Putamen (tissue), 1 donor: ENCODE data around the gene FAM83C.

ENCODE experiments used
- DNase-seq: peaks from one replicate; pipeline ENCODE4 v3.0.0-alpha.2; 2016; ENCODE audit warnings: low spot score

FAM83C gene

DNA sequence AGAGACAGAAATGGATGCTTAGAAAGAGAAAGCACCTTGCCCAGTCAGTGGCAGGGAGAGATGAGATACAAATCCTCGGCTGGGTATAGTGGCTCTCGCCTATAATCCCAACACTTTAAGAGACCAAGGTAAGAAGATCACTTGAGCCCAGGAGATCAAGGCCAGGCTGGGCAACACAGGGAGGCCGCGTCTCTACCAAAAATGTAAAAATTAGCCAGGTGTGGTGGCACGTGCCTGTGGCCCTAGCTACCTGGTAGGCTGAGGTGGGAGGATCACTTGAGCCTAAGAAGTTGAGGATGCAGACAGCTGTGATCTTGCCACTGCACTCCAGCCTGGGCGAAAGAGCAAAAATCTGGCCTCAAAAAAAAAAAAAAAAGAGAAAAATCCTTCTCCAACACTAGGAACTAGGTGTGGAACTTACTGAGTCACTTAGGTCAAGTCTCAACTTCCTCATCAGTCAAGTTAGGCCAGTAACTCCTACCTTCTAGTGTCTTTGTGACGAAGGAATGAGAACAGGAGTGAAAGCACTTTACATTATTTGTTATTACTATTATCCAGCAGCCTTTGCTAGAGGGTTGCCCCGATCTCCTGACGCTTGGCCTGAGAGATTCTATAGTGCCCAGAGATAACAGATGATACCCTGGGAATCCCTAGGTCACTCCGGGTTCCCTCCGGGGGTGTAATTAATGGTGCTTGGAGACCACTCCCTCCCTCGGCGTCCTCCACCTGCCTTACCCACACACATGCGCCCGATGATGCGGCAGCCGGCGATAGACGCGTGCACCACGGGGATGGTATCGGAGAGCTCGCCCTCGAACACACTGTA is 8.6 kb downstream of the FAM83C start:
- no peak for DNase-seq

DNA sequence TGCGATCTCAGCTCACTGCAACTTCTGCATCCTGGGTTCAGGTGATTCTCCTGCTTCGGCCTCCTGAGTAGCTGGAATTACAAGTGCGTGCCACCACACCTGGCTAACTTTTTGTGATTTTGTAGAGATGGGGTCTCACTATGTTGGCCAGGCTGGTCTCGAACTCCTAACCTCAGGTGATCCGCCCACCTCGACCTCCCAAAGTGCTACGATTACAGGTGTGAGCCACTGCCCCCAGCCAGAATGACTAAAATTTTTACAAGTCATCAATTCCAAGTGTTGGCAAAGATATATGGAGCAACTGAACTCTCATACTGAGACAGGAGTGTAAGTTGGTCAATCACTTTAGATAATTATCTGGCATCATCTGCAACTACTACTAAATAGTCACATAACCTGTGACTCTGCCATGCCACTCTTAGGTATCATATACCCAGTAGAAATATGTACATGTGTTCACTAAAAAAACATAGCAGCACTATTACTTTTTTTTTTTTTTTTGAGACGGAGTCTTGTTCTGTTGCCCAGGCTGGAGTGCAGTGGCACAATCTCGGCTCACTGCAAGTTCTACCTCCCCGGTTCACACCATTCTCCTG is 10.6 kb downstream of the FAM83C start:
- DNase-seq, result no peak

DNA sequence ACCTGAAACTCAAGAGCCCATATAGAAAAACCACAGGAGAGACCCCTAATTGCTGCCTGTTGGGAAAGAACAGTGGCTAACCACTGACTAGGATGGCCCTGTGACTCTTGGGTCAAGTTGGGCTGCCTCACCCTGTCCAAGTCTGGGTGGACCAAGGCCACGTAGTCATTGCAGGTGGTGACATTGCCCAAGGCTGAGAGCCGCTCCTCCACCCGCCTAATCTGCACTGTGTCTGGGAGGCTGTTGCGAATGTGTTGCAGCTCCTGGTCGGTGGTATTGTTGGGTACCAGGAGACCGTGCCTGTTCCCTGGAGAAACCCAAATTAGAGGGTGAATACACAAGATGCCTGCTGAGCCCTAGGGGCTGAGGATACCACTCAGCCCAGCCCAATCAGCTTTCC is 11.7 kb downstream of the FAM83C start:
- DNase-seq, result no peak

DNA sequence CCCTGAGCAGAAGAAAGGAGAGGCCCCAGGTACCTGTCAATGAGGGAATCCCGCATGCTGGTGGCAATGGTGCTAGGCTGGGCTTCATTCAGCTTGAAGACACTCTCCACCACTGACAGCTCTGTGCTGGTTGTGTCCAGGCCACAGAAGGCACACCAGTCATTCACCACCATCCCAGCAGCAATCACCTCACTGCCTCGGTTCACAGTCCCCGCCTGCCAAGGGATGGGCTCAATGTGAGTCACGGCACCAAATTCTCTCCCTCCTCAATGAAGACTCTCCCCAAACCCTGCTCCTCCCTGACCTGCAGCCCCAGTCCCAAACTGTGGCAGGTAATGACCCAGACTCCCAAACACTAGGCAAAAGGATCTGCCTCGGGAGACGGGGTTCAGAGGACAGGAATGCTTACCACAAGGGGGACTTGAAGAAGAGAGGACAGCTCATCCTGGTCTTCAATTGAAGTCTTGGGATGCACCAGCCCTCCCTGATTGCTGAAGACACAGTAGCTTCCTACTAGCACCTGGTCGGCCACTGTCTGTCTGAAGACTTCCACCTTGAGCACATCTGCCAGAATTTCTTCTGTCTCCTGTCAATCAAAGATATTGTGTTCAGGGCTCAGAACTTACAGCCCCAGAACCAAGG is 12.6 kb downstream of the FAM83C start:
- no peak for DNase-seq

DNA sequence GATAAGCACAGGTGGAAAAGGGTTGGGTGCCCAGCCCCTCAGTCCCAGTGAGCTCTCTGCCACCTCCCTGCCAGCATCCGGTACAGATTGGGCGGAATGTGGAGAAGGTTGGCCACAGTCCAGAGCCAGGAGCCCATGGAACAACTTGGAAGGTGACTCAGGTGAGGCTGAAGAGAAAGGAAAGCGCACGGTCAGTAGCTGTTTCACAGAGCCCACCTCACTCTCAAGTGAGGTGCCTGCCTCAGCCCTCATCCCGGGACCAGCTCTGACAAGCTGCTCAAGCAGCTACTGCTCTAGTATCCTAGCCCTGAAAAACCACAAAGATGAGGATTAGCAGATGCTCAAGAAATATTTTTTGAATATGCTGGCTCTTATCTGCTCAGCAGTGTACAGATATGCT is 13.2 kb downstream of the FAM83C start:
- no peak for DNase-seq

DNA sequence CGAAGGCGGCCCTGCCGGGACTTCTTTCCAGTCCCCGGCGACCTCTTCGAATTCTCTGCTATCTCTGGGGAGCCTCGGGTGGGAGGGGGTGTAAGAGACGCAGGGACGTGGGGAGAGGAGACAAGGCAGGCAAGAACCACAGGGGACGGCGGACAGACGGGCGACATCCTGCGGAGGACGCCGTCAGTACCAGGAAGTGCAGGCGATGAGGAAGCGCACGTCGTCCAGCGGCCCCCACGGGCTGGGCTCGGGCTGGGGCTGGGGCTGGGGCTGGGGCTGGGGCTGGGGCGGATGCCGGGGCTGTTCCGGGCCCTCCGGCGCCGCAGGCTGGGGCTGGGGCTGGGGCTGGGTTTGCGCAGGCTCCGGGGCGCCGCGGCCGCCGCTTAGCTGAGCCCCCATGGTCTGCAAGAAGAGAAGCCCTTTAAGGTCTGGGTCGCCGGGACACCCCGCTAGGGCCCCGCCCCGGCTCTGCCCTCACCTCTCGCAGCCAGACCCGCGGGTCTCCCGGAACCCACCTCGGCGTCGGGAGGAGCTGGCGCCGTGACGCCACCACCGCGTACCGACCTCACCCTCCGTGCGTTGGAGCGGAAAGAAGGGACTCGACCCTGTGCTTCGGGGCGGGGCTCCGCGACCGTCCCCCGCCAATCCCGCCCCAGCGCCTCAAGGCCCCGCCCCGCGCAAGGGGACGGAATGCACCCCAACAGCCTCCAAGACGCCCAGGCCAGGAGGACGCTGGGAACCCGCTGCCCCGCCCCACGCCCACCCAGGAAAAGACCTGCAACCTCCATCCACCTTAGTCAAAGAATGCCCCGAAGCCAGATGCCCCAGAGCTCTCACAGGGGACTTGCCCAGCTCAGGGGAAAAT is 14.5 kb downstream of the FAM83C start, which contains the start of gene MMP24OS:
Gene MMP24OS, minus strand, starts transcription at position 592 of the 865 bp plus-strand sequence. Its CDS starts 193 bp downstream, at position 399.
- peak; percentile 89 for DNase-seq

DNA sequence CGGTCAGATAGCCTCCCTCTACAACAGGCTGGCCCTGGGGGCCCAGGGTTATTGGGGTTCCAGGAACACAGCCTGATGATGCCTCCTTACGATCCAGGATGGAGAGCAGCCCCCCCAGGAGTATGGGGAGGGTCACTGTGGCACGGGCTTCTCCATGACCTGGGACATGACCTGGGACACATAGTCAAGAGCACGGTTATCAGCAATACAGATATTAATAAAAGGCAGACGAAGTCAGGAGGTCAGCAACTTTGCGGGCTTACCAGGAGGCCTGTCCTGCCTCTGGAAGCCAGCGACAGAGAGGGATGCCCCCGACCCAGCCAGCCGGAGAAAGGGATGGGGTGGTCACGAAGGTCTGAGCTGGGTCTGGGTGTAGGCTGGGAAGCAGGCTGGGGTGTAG is 15.1 kb downstream of the FAM83C start:
- no peak for DNase-seq

DNA sequence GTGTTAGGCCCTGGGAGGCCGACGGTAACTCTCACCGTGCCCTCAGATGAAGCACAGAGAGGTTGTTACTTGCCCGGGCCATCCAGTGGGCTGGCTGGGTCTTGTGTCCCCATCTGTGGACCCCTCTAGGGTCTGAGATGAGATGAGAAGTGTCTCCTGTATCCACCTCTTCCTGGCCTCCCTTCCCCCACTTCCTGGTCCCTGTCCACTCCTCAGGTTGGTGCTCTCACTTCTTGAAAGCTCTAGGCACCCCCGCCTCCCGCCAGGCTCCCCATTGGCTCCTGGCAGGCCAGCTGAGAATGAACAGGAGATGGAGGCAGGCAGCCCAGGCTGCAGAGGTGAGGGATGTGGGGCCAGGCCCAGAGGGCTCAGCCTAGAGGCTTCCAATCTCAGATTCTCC is 15.8 kb downstream of the FAM83C start:
- no peak for DNase-seq

DNA sequence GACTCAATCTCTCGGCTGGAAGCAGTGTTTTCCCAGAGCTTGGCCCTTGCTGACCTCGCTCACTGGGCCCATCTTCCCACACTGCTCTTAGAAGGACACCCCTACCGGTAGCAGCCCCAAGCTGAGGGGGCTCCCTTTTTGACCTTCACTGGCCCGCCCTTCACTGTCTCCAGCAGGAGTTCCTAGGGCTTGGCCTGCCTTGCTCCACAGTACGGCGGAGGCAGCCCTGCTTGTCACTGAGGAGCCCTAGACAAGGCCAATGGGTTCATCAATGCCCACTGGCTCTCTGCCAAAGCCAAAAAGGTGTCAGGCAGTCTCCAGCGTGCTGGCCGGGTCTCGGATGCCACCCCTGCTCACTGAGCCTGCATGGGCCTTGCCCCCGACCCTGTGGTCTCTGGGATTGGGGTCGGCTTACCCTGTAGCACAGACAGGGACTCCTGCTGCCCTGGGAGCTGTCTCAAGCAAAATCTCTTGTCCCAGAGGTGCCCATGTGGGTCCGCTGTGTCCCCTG is 16.4 kb downstream of the FAM83C start:
- no peak for DNase-seq

DNA sequence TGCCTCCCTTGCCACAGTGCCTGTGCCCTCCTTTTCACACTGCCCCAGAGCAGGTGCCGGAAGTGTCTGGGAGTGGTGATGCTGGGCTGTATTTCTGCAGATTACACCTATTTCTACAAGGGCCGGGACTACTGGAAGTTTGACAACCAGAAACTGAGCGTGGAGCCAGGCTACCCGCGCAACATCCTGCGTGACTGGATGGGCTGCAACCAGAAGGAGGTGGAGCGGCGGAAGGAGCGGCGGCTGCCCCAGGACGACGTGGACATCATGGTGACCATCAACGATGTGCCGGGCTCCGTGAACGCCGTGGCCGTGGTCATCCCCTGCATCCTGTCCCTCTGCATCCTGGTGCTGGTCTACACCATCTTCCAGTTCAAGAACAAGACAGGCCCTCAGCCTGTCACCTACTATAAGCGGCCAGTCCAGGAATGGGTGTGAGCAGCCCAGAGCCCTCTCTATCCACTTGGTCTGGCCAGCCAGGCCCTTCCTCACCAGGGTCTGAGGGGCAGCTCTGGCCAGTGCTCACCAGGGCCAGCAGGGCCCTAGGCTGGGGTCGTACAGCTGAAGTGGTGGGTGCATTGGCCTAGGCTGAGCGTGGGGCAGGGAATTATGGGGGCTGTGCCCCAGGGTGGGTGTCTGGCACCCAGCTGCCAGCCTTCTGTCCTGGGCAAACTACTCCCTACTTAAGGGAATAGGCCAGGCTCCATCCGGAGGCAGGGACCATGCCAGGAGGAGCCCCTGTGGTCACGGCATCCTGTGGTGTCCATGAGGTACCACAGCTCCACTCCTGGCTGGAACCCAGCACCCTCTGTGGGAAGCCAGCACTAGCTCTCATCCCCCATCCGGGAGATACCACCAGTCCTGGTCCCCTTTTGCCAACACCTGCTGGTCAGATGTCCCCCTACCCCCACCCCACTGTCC is 17.8 kb downstream of the FAM83C start:
- no peak for DNase-seq

DNA sequence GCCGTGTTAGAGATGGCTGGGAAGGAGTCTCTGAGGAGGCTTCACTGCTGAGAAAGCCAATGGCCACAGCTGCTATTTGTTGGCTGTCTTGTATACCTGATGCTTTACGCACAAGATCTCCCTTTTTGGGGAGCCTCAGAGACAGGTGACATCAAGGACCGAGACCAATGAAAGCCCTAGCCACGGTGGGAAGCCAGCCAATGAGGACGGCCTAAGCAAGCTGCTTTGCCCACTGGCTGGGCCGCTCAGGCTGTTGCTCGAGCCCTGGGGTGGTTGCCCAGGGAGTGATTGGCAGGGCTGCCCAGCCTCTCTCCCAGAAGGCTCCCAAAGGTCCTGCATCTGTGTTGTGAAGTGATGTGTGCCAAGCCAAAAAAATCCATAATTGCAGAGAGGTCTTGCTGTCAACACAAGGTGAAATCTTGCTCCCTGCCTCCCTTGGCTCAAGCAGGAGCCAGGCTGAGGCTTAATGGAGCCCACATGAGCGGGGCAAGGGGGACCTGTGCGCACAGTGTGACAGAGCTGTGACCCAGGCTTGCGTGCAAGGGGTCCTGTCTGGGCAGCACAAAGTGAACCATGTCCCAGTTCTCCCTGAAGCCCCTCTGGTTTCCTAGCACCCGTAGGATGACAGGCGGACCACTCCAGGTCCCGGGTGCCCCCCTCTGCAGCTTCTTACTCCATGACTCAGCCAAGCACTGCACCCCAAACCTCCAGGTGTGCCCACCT is 18.6 kb downstream of the FAM83C start:
- DNase-seq, result no peak

DNA sequence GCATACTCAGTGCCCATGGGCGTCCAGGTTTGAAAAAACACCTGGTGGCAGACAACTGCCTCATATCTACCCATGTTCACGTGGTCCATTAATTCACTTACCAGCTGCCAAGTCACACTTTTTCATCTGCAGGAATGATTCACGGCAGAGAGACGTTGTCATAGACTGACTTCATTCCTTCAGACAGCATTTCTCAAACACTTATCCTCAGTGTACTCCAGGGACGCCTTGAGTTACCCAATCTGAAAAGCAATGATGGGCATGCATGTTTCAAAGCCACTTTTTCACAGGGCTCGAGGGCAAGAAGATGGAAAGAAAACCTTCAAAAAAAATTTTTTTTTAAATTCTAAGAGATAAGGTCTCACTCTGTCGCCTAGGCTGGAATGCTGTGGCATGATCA is 20.3 kb downstream of the FAM83C start:
- DNase-seq, result no peak

DNA sequence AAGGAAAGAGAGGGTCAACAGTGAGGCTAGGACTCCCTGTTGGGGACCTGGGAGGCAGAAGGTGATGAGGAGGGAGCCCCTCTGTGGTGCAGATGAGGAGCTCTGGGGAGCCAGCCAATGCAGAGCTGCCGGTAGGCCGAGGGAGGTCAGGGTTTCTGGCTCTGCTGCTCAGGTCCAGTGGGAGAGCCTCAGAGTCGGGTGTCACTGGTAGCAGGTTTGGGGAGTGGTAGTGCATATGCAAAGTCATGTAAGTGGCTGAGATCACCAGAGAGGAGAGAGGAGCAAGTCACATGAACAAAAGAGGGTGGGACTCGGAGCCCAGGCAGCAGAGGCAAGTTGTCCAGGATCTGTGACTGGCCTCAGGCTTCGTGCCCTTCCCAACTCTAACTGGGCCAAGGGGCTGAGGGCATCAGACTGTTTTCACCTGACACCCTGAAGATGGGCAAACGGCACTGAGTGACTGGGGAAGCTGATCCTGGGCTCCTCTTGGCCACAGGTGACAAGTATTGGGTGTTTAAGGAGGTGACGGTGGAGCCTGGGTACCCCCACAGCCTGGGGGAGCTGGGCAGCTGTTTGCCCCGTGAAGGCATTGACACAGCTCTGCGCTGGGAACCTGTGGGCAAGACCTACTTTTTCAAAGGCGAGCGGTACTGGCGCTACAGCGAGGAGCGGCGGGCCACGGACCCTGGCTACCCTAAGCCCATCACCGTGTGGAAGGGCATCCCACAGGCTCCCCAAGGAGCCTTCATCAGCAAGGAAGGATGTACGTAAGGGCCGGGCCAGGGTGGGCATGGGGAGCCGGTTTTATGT is 20.9 kb downstream of the FAM83C start:
- no peak for DNase-seq

DNA sequence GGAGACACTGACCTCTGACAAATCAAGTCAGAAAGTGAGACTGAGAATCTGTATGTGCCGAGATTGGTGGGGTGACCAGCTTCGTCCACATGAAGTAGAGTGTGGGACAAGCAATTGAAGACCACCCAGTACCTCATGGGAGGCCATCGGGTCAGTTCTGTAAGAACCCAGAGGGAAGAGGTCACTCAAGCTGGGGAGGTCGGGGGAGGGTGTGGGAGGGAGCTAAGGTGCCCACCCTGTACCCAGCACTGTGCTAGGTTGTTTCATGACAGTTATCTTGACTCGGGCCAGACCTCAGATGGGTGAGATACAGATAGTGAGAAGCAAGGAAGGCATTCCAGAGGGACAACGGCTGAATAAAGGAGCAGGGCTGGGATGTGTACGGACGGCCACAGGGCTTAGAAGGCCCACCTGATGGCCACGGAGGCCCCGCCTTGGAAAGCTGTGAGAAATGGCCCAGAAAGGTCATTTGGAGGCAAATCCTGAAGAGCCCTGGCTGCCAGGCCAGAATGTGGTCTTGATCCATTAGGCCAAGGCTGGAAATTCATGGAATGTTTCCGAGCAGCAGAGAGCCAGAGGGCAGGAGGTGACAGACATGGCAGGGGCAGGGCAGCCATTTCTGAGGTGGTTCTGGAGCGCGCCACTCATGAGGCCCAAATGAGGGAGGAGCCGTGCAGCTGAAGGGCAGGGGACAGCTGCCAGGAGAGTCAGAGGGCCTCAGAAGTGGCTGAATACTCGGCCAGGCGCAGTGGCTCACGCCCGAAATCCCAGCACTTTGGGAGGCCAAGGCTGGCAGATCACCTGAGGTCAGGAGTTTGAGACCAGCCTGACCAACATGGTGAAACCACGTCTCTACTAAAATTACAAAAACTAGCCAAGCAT is 22.0 kb downstream of the FAM83C start:
- no peak for DNase-seq

DNA sequence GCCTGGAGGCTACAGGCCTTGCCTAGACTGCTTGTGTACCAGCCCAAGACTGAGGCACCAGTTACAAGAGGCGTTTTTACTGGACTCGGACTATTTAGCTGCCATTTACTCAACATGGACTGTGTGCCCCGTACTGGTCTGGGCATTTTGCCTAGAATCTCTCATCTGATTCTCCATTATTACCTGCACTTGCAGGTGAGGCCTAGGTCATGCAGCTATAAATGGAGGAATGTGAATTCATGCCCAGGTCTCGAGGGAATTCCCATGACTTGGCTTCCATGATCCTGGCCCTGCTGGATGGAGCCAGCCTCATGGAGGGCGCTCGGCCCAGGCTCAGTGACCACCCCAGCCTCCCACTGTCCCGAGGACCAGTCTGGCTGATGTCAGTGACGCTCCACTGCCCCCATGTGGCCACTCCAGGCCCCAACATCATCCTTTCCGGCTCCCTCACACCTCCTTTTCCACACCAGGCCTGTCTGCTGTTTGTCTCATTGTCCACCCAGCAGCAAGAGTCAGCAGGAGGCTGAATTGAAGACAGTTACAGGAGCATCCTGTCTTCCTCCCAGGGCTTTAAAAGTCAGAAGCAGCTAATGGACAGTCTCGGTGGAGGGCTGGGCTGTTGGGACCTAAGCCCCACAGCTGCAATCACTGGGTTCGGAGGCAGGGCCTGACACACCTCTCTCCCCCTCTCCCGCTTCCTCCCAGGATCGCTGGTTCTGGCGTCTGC is 23.0 kb downstream of the FAM83C start:
- DNase-seq, result no peak

DNA sequence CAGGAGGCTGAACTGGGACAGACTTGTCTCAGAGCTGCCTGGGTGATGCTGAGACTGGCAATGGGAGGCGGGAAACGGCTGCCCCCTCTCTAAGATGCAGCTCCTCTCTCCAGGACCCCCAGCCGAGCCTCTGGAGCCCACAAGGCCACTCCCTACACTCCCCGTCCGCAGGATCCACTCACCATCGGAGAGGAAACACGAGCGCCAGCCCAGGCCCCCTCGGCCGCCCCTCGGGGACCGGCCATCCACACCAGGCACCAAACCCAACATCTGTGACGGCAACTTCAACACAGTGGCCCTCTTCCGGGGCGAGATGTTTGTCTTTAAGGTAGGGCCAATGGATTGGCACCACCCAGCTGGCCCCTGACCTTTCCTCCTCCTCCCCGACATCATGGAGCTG is 25.1 kb downstream of the FAM83C start:
- DNase-seq, result no peak

DNA sequence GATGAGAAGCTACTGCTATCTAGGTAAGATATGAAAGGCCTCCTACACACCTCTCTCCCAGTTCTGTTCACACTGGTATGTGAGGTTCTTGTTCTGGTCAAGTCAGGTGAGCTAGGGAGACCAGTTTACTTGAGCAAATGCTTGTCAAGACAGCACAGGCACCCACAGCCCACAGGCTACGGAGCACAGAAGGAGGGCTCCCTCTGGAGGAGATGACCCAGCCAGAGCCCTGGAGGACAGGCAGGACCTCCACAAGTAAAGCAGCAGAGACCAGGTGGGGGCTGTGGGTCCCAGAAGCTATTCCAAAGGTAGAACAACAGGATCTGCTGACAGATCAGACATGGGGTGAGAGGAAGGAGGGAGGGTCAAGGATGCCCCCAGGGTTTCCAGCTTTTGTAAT is 27.5 kb downstream of the FAM83C start:
- no peak for DNase-seq
